Measurements from ENCODE around the gene POLN.
"Not testable (repeated sequence)": the region's sequence is repeated elsewhere in the genome, so short reads cannot be mapped to it uniquely, and the experiment has no call there.

POLN gene

GRCh38 chr4:2044542-2045517 is 197.1 kb downstream of the POLN start:
- DNase-seq (ENCODE audit: low read depth in 1 of 2, low spot score in 1 of 2): no peak

GRCh38 chr4:2044119-2044485 is 197.8 kb downstream of the POLN start:
- no peak for DNase-seq (ENCODE audit: low read depth in 1 of 2, low spot score in 1 of 2)

- no peak for DNase-seq (ENCODE audit: low read depth in 1 of 2, low spot score in 1 of 2)
Observed at GRCh38 chr4:2043396-2044118, 198.4 kb downstream of the POLN start.

GRCh38 chr4:2042947-2043395 is 198.9 kb downstream of the POLN start:
- DNase-seq (ENCODE audit: low read depth in 1 of 2, low spot score in 1 of 2): no peak

DNA sequence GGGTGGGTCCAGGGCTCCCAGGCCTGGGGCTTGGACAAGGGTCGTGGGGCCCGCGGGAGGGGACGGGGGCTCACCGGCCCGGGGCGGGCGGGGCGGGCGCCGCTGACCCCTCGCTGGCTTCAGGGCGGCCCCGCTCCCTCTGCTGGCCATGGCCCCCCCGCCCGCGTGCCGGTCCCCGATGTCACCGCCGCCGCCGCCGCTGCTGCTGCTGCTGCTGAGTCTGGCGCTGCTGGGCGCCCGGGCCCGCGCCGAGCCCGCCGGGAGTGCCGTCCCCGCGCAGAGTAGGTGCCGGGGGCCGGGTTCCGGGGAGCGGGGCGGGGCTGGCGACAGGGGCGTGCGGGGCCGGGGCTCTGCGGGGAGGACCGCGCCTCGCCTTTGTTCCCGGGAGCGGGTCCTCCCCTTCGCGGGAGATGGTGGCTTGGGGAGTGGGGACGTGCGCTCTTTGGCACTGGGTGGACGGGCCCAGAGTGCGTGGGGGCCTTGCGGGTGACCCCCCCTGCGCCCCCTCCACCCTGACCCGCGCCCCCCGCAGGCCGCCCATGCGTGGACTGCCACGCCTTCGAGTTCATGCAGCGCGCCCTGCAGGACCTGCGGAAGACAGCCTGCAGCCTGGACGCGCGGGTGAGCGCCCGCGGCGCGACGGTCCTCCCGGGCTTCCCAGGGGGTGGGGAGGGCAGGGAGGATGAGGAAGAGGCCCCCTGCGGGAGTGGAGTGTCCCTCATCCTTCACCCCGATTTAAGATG is 199.5 kb downstream of the POLN start:
- no peak for DNase-seq (ENCODE audit: low read depth in 1 of 2, low spot score in 1 of 2)

DNA sequence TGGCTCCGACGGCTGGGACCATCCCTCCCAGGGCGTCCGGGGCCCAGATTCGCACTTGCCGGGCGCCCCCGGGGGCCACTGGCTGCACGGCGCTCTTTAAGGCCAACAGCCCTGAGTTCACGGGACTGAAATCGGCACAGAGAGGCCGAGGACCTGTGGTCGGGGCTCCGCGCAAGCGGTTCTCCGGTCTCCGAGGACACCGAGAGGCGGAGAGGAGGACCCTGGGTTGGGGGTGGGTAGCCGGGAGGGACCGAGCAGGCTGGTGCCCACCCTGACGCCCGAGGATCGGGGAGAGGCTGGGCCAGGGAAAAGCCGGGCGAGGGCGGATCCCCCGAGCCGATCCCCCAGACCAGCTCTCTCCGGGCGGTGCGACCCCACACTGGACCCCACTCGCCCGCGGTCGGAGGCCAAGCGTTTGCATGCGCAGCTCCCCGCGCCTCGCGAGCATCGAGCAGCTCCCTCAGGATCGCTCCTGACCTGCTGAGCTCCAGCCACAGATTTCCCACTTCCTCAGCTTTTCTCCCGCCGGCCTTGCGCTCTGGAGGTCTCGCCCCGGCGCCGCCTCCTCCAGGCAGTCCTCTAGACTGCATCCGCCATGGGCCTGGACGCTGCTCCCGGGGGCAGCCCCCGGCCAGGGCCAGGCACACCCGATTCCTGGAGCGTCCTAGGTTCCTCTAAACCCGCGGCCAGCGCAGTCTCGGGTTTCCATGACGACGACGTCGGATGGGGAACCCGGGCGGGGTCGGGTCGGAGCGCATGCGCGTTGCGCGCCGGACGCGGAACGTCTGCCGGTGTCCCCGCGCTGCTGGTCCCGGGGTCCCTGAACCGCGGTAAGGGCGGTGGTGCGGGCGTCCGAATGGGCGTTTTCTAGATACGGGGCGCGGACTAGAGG is 200.4 kb downstream of the POLN start:
- DNase-seq (ENCODE audit: low read depth in 1 of 2, low spot score in 1 of 2): peak; percentile 51 to 75

- no peak for DNase-seq (ENCODE audit: low read depth in 1 of 2, low spot score in 1 of 2)
Observed at GRCh38 chr4:2040391-2041238, 201.3 kb downstream of the POLN start.

- DNase-seq (ENCODE audit: low read depth in 1 of 2, low spot score in 1 of 2): no peak
Observed at GRCh38 chr4:2036866-2037265, 205.1 kb downstream of the POLN start.

- DNase-seq (ENCODE audit: low read depth in 1 of 2, low spot score in 1 of 2): no peak
Observed at GRCh38 chr4:2036327-2036726, 205.6 kb downstream of the POLN start.

DNA sequence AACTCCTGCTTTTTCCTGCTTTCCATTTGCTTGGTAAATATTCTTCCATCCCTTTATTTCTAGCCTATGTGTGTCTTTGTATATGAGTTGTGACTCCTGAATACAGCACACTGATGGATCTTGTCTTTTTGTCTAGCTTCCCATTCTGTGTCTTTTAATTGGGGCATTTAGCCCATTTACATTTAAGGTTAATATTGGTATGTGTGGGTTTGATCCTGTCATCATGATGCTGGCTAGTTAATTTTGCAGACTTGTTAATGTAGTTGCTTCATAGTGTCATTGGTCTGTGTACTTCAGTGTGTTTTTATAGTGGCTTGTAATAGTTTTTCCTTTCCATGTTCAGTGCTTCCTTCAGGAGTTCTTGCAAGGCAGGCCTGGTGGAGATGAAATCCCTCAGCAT is 210.8 kb downstream of the POLN start:
- not testable (repeated sequence) for DNase-seq (ENCODE audit: low read depth in 1 of 2, low spot score in 1 of 2)

DNA sequence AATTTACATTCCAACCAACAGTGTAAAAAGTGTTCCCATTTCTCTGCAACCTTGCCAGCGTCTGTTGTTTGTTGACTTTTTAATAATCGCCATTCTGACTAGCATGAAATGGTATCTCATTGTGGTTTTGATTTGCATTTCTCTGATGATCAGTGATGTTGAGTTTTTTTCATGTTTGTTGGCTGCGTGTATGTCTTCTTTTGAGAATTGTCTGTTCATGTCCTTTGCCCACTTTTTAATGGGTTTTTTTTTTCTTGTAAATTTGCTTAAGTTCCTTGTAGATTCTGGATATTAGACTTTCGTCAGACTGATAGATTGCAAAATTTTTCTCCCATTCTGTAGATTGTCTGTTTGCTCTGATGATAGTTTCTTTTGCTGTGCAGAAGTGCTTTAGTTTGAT is 214.8 kb downstream of the POLN start:
- not testable (repeated sequence) for DNase-seq (ENCODE audit: low read depth in 1 of 2, low spot score in 1 of 2)

GRCh38 chr4:2025817-2026216 is 216.1 kb downstream of the POLN start:
- DNase-seq (ENCODE audit: low read depth in 1 of 2, low spot score in 1 of 2): no peak

GRCh38 chr4:2024683-2025082 is 217.2 kb downstream of the POLN start:
- no peak for DNase-seq (ENCODE audit: low read depth in 1 of 2, low spot score in 1 of 2)
